GM13977 (cell line): Measurements from ENCODE around the gene AKR1D1.

ENCODE experiments used
- DNase-seq: peaks from one replicate; pipeline ENCODE4 v3.0.0; 2012; ENCODE audit warnings: low spot score
- CTCF ChIP-seq: IDR thresholded peaks from 2 replicates; pipeline ENCODE4 v1.5.1; 2012; ENCODE audit warnings: mild to moderate bottlenecking, control low read depth; ENCODE audit not compliant: insufficient read depth; ENCODE audit errors: extremely low read depth, missing control alignments
- in situ Hi-C: fragments of 300-500 bp; cut with MboI; formaldehyde crosslinking; loops from one replicate; pipeline ENCODE4 v1.12.0; 2022; ENCODE audit warnings: low sequenced_read_pairs, low pct_unique_long_range_greater_than_20kb, mixed read lengths, inconsistent platforms; ENCODE audit not compliant: unreplicated experiment

The AKR1D1 gene

GRCh38 chr7:138076196-138076595 is at the start of gene AKR1D1:
Gene AKR1D1, plus strand, starts transcription at chr7:138076459. Its CDS starts 60 bp downstream, at chr7:138076519.
- in situ Hi-C loops = no loop called here
- no peak for DNase-seq
- no peak for TF ChIP-seq CTCF

GRCh38 chr7:138027100-138027499 is 49.2 kb upstream of the AKR1D1 start:
- no peak for DNase-seq
- no peak for TF ChIP-seq CTCF
- in situ Hi-C loops = no loop called here

- TF ChIP-seq CTCF = no peak
- no peak for DNase-seq
- in situ Hi-C loops = no loop called here
Measured at GRCh38 chr7:138029126-138029525, 47.1 kb upstream of the AKR1D1 start.

GRCh38 chr7:138029941-138030340 is 46.3 kb upstream of the AKR1D1 start:
- no peak for TF ChIP-seq CTCF
- DNase-seq = no peak
- in situ Hi-C loops = no loop called here

- TF ChIP-seq CTCF = no peak
- in situ Hi-C loops = no loop called here
- DNase-seq = no peak
Measured at GRCh38 chr7:138030679-138031351, 45.4 kb upstream of the AKR1D1 start.

GRCh38 chr7:138032186-138032585 is 44.1 kb upstream of the AKR1D1 start:
- in situ Hi-C loops = no loop called here
- TF ChIP-seq CTCF = no peak
- DNase-seq = no peak
